GM18520 (cell line): ENCODE results near the gene OR2A5.
"Not testable (repeated sequence)": the region's sequence is repeated elsewhere in the genome, so short reads cannot be mapped to it uniquely, and the experiment has no call there.

Experiments used
- ATAC-seq: cut with Tn5 transposase; IDR thresholded peaks from one replicate; pipeline ENCODE4 v1.9.1; 2021; ENCODE audit not compliant: unreplicated experiment

The OR2A5 gene, protein sequence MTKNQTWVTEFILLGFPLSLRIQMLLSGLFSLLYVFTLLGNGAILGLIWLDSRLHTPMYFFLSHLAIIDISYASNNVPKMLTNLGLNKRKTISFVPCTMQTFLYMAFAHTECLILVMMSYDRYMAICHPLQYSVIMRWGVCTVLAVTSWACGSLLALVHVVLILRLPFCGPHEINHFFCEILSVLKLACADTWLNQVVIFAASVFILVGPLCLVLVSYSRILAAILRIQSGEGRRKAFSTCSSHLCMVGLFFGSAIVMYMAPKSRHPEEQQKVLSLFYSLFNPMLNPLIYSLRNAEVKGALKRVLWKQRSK

DNA sequence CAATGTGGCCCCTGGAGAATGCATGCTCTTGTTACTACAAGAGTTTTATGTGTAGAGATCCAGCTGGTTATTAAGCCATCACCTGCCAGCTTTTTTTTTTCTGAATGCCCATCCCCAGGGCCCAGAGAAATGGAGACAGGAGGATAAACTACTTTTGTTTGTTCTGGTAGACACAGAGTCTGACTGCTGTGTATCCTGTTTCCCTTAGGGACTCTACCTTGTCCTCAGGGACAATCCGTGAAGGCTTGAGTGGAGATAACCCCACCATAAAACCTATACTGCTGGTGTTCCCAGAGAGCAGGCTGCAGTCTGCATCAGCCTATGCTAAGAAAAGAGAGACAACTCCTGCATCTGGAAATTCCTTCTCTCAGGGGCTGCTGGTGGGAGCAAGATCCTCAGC, at the start of gene OR2A5:
OR2A5 (plus strand) TSS at position 301 of the 400 bp plus-strand sequence. CDS start 1,454 bp downstream, outside the sequence.
- ATAC-seq: no peak

DNA sequence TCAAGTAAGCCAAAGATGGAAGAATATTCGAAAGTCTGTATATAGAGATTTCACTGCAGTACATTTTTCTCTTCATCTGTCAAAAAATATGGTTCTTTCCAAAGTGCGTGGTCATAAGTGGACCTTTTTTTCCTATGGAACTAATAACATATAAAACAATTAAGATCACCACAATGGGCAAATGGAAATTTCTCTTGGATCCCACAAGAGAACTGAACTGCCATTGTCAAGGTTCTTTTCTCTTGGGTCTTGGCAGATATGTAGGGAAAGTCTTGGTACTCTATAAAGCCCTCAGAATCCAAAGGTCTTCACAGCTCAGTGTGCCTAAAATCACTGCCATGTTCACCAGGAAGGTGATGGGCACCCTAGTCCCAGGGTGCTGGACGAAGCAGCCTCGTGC, 48.7 kb upstream of the OR2A5 start, which contains the start of gene OR6B1:
OR6B1 (plus strand) TSS at position 301 of the 400 bp plus-strand sequence. CDS start 3,677 bp downstream, outside the sequence.
- ATAC-seq: no peak

DNA sequence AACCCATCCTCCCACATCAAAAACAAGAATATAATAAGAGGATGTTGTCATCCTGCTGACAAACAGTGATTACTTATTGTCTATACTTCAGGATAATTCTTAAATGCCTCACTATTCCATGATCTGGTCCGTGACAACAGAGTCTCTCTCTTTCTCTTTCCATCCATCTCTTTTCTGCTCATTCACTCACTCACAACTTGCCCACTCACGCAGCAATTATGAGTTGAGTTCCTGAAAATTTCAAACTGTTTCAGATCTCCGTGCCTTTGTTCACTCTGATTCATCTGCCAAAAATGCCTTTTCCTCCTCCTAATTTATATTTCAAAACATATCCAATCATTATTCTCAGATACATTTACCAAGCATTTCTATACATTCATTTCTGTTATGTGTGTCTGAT, 47.2 kb upstream of the OR2A5 start:
- no peak for ATAC-seq

DNA sequence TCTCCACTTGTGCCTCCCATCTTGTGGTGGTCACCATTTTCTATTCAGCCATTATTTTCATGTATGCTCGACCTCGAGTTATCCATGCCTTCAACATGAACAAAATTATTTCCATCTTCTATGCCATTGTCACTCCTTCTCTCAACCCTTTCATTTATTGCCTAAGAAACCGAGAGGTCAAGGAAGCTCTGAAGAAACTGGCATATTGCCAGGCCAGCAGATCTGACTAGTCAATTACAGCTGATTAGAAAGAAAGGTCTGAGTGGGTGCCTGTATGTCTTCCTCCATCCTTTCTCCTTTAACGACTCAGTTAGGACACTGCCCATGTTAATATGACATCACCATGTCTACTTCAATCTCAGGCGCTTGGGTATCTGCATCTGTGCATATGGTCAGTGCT, 44.0 kb upstream of the OR2A5 start:
- no peak for ATAC-seq

DNA sequence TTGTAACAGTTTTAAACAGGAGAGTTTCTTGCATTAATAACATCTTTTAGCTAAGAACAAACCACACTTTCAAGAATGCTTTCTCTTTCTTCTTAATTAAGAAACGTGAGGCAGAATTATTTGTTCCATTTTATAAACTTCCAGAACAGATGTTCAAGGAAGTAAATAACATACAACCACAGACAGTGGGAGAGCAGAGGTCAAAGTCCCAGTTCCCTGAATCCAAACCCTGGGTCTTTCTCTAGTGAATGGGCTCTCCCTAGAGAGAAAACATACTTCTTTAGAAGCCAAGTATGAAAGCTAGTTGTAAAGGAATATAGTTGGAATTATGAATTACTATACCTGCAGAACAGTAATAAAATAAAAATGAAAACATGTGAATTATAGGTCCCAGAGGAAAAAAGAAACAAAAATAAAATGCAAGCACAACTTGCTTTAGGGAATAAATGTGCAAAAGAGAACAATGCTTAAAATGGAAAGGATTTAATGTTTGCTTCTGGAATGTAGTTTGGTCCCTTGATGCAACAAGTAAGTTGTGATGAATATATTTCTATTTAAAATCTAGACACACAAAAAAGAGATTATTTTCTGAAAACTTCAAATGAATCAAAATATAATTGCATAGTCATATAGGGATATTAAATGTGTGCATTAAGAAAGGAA, 42.6 kb upstream of the OR2A5 start:
- ATAC-seq: no peak

DNA sequence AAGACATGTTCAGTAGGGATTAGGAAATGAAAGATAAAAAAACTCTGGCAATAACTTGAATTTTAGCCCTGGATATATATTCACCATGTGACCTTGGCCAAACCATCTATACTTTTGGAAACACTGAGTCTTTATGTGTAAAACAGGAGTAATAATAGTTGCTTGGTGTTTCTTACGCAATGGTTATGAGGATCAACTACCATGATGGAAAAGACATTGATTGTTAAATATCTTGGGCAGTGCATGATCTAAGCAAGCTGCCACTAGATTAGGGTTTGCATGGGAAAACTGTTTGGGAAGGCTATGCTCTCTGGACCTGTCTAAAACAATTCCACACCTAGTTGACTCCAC, 42.1 kb upstream of the OR2A5 start:
- no peak for ATAC-seq

DNA sequence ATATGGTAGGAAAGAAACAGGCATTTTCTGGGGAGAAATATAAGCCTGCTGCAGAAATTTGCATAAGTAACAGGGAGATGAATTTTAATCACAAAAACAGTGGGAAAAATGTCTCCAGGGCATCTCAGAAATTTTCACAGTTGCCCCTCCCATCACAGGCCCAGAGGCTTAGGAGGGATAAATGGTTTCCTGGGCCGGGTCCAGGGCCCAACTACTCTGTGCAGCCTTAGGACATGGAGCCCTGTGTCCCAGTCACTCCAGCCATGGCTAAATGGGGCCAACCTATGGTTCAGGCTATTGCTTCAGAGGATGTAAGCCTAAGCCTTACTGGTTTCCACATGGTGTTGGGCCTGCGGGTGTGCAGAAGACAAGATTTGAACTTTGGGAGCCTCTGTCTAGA, 39.4 kb upstream of the OR2A5 start:
- no peak for ATAC-seq

DNA sequence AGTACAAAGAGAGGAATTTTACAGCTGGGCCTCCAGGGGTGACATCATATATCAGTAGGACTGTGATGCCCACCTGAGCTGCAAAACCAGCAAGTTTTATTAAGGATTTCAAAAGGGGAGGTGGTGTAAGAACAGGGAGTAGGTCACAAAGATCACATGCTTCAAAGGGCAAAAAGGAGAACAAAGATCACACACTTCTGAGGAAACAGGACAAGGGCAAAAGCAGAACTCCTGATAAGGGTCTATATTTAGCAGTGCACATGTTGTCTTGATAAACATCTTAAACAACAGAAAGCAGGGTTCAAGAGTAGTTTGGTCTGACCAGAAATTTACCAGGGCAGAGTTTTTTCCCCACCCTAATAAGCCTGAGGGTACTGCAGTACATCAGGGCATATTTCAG, 38.7 kb upstream of the OR2A5 start:
- not testable (repeated sequence) for ATAC-seq

DNA sequence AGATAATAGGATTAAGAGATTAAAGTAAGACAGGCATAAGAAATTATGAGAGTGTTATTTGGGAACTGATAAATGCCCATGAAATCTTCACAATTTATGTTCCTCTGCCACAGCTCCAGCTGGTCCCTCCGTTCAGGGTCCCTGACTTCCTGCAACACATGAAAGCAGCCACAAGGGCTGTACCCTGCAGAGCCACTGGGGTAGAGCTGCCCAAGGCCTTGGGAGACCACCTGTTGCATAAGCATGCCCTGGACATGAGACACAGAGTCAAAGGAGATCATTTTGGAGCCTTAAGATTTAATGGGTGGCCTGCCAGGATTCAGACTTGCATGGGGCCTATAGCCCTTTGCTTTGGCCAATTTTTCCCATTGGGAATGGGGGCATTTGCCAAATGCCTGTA, 37.9 kb upstream of the OR2A5 start:
- not testable (repeated sequence) for ATAC-seq

DNA sequence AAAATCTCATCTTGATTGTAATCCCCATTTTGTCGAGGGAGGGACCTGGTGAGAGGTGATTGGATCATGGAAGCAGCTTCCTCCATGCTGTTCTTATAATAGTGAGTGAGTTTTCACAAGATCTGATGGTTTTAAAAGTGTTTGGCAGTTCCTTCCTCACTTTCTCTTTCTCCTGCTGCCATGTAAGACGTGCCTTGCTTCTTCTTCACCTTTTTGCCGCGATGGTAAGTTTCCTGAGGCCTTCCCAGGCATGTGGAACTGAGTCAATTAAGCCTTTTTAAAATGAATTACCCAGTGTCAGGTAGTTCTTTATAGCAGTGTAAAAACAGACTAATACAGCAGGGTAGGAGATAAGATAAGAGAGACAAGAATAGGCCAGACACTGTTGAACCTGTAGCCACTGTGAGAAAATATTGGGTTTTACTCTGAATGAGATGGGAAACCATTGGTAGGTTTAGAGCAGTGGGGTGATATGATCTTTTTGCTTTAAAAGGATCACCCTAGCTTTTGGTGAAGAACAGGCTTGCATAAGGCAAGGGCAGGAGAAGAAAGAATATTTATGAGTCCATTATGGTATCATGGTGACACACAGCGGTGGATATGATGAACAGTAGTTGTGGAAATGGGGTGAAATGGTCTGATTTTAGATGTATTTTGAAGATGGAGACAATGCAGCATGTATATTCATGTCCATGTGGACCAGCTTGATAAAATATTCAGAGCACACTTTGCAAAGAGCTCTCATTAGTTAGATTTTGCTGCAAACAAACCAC, 37.1 kb upstream of the OR2A5 start:
- no peak for ATAC-seq

DNA sequence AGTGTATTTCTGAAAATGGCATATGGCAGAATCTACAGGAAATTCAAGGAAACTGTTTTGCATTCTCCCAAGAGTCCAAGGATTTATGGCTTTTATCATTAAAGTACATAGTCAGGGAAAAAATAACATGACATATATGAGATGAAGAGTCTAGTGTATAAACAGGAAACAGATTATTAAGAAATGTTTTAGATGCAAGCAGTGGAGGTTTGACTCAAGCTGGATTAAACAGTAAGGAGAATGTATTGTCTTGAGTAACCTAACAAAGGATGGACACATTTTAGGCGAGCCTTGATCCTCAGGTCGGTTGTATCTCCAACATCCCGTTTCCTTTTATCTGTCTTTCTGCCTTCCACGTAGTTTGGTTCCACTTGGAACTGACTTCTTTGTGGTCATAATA, 30.7 kb upstream of the OR2A5 start:
- no peak for ATAC-seq

DNA sequence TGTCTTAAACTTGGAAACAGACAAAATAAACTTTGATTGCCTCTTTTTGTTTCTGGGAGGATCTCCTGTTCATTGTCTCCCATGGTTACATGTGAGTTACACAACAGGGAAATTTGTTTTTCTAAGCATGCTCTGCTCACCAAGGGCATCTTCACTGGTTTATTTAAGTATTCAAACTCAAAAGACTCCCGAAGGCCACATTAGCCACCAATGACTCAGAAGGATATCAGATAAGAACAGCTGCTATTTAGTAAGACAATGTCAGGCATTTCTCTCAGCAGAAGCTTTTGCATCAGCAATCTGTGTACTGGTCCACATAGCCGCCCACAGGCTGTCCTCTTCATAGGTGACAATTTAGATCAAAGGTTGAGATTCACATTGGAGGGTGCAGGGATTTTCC, 29.3 kb upstream of the OR2A5 start:
- ATAC-seq: no peak

DNA sequence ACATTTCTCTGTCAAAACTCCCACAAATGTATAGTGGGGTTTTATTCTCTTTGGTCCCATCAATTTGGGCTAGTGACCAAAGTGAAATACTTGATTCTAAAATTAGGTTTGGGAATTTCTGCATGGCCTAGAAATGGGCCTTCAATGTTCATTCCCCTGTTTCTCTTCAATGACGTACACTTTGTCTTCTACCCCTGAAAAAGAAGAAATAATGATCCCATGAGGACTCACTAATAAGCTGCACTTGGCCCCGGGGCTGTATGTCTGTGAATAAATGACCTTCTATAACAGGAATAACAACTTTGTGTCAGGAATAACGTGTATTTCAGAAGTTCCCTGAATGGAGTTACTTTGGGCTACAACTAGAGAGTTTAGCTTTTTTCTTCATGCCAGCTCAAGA, 28.4 kb upstream of the OR2A5 start:
- no peak for ATAC-seq

DNA sequence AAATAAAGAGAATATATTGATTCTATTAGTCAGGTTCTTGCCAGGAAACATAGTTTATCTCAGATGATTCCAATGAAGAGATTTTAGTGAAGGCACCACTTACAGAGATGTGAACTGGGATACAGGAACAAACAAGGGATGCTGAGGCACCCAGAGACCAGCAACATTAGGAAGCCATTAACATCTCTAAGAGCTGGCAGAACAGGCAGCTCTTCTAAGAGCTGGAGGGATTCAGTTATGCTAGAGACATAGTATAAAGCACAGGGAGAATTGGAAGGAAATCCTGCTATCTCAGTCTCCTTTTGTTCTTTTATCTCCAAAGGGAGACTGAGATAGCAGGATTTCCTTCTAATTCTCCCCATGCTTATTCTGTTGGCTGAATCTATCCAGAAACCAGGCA, 26.6 kb upstream of the OR2A5 start:
- no peak for ATAC-seq

DNA sequence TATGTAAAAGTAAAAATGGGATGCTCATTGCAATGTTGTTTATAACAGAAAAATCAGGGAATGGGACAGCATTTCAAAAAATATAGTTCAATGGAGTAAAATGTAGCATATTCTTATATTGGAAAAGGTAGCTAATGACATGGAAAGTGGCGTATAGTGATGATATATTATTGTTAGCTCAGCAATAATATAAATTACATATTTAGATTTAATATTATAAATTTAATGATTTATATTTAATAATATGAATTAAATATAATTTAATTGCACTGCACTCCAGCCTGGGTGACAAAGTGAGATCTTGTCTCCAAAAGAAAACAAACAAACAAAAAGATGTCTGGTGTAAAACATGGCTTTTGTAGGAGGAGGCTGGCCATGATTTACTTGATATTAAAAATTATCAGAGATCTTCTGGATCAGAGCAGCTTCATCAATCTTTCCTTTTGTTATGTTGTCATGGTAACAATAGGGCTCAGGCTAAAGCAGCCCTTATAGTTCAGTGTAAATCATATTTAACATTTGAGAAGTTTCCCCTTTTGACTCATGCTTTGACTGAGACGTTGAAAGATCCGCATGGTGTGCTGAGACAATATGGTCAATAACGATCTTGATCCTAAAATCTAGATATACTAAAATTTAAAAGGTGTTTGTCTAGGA, 25.4 kb upstream of the OR2A5 start:
- ATAC-seq: no peak

DNA sequence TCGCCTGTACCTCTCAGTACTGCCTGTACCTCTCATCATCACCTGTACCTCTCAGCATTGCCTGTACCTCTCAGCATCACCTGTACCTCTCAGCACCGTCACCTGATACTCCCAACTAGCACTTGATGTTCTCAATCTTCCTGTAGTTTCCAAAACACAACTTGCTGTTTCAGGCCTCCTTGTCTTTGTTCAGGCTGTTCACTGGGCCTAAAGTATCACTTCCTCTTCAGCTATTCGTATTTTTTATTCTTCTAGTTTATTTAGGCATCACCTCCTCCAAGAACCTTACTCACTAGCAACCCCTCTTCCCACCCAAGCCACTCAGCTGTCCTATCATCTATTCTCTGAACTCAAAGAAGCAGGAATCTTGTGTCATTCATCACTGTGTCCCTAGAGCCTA, 24.5 kb upstream of the OR2A5 start:
- no peak for ATAC-seq

DNA sequence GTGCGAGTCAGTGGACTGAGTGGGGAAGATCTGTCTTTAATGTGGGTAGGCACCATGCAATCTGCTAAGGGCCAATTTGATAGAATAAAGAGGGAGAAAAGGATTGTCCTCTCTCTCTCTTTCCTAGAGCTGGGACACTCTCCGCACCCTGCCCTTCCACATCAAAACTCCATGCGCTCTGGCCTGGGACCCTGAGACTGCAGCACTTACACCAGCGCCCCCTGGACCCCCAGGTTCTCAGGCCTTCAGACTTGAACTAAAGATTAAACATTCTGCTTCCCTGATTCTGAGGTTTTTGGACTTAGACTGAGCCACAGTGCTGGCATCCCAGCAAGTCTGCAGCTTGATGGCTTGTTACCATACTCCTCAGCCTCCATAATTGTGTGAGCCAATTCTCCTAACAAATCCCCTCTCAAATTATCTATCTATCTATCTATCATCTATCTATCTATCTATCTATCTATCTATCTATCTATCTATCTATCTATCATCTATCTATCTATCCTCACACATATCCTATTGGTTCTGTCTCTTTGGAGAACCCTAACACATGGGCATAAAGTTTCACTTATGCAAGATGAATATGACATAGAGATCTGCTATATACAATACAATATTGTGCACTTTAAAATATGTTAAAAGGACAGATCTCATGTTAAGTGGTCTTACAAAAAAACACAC, 22.4 kb upstream of the OR2A5 start:
- no peak for ATAC-seq

DNA sequence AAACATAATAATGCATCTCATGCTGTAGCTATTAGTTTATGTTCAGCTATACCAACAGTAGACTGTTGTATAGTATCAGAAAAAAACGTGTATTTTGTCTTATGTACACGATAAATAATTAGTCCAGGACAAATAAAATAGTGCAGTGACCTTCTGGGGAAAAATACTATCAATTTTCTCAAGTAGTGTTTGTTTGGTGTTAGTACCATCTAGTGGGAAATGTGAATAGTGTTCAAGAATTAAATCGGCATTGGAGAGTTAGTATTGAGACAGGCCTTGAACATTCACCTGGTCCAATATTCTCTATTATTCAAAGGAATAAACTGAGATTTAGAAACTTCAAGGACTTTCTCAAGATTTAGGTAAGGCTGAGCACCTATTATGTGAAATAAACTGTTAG, 21.7 kb upstream of the OR2A5 start:
- ATAC-seq: no peak

DNA sequence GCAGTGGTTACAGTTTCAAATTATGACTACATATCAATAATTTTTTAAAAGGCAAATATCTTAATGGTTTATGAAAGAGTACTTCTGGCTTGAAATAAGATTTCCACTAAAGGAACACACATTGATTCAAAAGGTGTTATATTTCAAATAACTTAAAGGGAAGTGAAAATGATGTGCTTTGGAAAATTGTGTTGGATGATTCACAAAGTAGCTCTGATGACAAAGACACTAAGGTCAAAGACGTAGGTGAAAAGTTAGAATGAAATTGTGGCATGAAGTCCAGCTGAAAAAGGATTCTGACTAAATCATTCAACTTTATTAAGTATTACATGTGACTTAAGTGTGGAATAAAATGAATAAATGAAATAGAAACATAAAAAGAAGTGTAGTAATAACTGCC, 20.8 kb upstream of the OR2A5 start:
- no peak for ATAC-seq

DNA sequence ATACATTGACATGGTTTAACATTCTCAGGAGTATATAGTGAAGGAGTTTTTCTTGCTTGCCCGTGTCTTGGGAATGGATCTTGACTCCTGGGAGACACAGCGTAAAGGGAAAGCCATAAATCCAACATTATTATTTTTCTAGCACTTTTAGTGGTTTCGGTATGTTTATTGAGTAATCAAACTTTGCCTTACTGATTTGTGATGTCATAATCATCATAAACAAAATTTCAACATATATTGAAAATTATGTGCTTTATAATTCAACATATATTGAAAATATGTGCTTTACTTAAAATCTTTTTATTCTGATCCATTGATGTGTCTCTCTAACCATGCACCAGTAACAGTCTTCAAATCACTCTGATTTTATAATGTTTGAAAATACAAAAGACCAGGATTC, 20.2 kb upstream of the OR2A5 start:
- no peak for ATAC-seq

DNA sequence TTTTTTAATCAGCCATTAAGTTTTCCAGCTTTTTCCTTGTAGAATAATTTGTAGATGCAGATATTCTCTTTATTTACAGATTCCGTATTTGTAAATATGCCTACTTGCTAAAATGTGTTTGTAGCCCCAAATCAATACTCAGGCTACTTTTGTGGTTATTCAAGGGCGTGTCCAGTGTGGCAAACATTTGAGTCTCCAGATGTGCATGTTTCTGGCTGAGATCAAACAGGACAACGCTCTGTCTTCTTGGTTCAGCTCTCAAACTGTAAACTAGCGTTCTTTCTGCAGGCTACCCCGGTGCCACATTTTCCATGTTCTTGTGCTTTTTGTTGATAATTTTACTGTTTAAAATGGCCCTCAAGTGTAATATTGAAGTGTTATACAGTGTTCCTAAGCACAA, 16.2 kb upstream of the OR2A5 start:
- no peak for ATAC-seq
